Measurements from ENCODE around the gene SPEM2. TPM values are rescaled to one million over a fixed set of nuclear protein-coding genes. Genes with fewer than 3 reads are reported as not detected.

The SPEM2 gene
- total RNA-seq, 1 donor from 2014 or later, result not detected

- peaks cover 6% of the 10 kb centered on the region for H3K4me1 Mint-ChIP-seq
- no peak for TF ChIP-seq CTCF (conservative IDR thresholded peaks at IDR 0.05)
- H3K4me3 Mint-ChIP-seq, result no peak overlapping the region
Observed at GRCh38 chr17:7426896-7427489, 1.6 kb downstream of the SPEM2 start.

GRCh38 chr17:7427549-7427948 lies 2.1 kb downstream of the SPEM2 start:
- Mint-ChIP-seq H3K4me1 (peaks cover 6% of the 10 kb centered on the region), H3K9me3 (peaks cover 7% of the 10 kb centered on the region), H3K27me3 (ENCODE audit: low read depth) (no peaks in the 10 kb centered on the region), H3K36me3 (ENCODE audit: low read depth) (no peaks in the 10 kb centered on the region), H3K27ac (ENCODE audit: unreplicated experiment) (no peak overlapping the region), H3K4me3 (no peak overlapping the region)
- no peak for DNase-seq (ENCODE audit: low read depth, low spot score)
- TF ChIP-seq CTCF (conservative IDR thresholded peaks at IDR 0.05), result no peak

More at GRCh38 chr17:7426896-7427489, 1.6 kb downstream of the SPEM2 start:
- H3K36me3 Mint-ChIP-seq (ENCODE audit: low read depth), result no peaks in the 10 kb centered on the region
- no peaks in the 10 kb centered on the region for H3K27me3 Mint-ChIP-seq (ENCODE audit: low read depth)
- no peak overlapping the region for H3K27ac Mint-ChIP-seq (ENCODE audit: unreplicated experiment)
- peaks cover 7% of the 10 kb centered on the region for H3K9me3 Mint-ChIP-seq
- no peak for DNase-seq (ENCODE audit: low read depth, low spot score)

GRCh38 chr17:7428557-7428956 lies 3.1 kb downstream of the SPEM2 start, which contains the start of gene SPEM3:
Gene SPEM3, plus strand, starts transcription at chr17:7428857. Its CDS starts 46 bp downstream, at chr17:7428903.
- Mint-ChIP-seq H3K27me3 (ENCODE audit: low read depth) (no peaks in the 10 kb centered on the region), H3K4me1 (peaks cover 5% of the 10 kb centered on the region), H3K27ac (ENCODE audit: unreplicated experiment) (no peak within 1 kb of the TSS), H3K9me3 (peaks cover 7% of the 10 kb centered on the region), H3K36me3 (ENCODE audit: low read depth) (no peaks in the 10 kb centered on the region), H3K4me3 (no peak within 1 kb of the TSS)
- DNase-seq (ENCODE audit: low read depth, low spot score), result no peak
- no peak for TF ChIP-seq CTCF (conservative IDR thresholded peaks at IDR 0.05)

- peaks cover 7% of the 10 kb centered on the region for H3K9me3 Mint-ChIP-seq
- DNase-seq (ENCODE audit: low read depth, low spot score), result no peak
Observed at GRCh38 chr17:7429722-7430121, 4.3 kb downstream of the SPEM2 start.

GRCh38 chr17:7431231-7431630 lies 5.8 kb downstream of the SPEM2 start:
- H3K4me1 Mint-ChIP-seq, result peaks cover 11% of the 10 kb centered on the region
- no peak for DNase-seq (ENCODE audit: low read depth, low spot score)
- no peak overlapping the region for H3K27ac Mint-ChIP-seq (ENCODE audit: unreplicated experiment)
- H3K4me3 Mint-ChIP-seq, result no peak overlapping the region
- no peaks in the 10 kb centered on the region for H3K36me3 Mint-ChIP-seq (ENCODE audit: low read depth)
- peaks cover 14% of the 10 kb centered on the region for H3K27me3 Mint-ChIP-seq (ENCODE audit: low read depth)
- no peak for TF ChIP-seq CTCF (conservative IDR thresholded peaks at IDR 0.05)
- H3K9me3 Mint-ChIP-seq, result peaks cover 7% of the 10 kb centered on the region

More at GRCh38 chr17:7429722-7430121, 4.3 kb downstream of the SPEM2 start:
- no peak for TF ChIP-seq CTCF (conservative IDR thresholded peaks at IDR 0.05)
- Mint-ChIP-seq H3K4me1 (no peaks in the 10 kb centered on the region), H3K27me3 (ENCODE audit: low read depth) (no peaks in the 10 kb centered on the region), H3K27ac (ENCODE audit: unreplicated experiment) (no peak overlapping the region), H3K36me3 (ENCODE audit: low read depth) (no peaks in the 10 kb centered on the region), H3K4me3 (no peak overlapping the region)
